ENCODE measurements around the gene HNRNPUL2. TPM values are rescaled to one million over a fixed set of nuclear protein-coding genes. Genes with fewer than 3 reads are reported as not detected.

Gene HNRNPUL2
- total RNA-seq (ENCODE audit: low replicate concordance) = 30.9 and 32.5 TPM in 2 replicates

DNA sequence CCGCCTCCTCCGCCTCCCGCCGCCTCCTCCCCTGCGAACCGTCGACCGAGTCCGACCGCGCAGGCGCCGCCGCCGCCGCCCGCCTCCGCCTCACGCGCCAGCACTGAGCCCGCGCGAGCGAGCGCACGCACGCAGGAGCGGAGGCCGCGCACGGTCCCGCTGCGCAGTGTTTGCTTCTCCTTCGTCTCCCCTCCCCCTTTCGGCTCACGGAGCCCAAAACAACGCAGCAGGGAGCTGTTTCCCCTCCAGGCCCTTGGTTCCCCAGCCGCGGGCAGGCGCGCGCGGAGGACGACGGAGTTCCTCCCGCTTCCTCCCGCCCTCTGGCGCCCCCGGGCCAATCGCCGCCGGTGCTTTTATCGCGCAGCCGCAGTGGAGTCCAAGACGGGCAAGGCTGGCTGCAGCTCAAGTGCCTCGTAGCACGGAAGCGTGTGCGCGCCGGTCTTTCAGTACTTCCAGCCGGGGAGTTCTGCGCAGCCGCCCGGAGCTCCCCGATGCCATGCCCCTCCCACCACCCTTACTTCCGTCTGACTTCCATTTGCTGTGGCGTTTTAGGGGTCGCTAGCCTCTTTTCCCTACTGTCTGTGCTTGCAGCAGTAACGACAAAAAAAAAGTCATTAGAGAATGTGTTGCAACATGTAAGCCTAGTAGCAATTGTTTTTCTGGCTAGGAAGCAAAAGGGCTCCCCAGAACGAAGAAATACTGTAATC lies at the start of gene HNRNPUL2:
Gene HNRNPUL2, minus strand, starts transcription at position 293 of the 707 bp plus-strand sequence. CDS start 301 bp downstream, outside the sequence.
- Mint-ChIP-seq H3K27ac (peak within 1 kb of the TSS; percentile 99), H3K4me3 (peak within 1 kb of the TSS; percentile 93), H3K4me1 (peaks cover 50% of the 10 kb centered on the region), H3K27me3 (ENCODE audit: insufficient read depth, low read depth) (peaks cover 12% of the 10 kb centered on the region), H3K36me3 (peaks cover 26% of the 10 kb centered on the region), H3K9me3 (no peaks in the 10 kb centered on the region)
- no peaks in the 10 kb centered on the region for H3K27me3 ChIP-seq
- H2AFZ ChIP-seq (replicated peaks) = peak within 1 kb of the TSS; percentile 96
- peaks cover 53% of the 10 kb centered on the region for H3F3A ChIP-seq (ENCODE audit: low read depth)
- H3K9ac ChIP-seq = peak within 1 kb of the TSS; percentile 87
- peak within 1 kb of the TSS; percentile 79 for H3K4me3 ChIP-seq
- peaks cover 18% of the 10 kb centered on the region for H3K4me1 ChIP-seq
- TF ChIP-seq EZH2 (IDR thresholded peaks at IDR 0.05) (no peak), EZH2phosphoT487 (IDR thresholded peaks at IDR 0.05) (no peak)
- TF ChIP-seq, protein P1, sequence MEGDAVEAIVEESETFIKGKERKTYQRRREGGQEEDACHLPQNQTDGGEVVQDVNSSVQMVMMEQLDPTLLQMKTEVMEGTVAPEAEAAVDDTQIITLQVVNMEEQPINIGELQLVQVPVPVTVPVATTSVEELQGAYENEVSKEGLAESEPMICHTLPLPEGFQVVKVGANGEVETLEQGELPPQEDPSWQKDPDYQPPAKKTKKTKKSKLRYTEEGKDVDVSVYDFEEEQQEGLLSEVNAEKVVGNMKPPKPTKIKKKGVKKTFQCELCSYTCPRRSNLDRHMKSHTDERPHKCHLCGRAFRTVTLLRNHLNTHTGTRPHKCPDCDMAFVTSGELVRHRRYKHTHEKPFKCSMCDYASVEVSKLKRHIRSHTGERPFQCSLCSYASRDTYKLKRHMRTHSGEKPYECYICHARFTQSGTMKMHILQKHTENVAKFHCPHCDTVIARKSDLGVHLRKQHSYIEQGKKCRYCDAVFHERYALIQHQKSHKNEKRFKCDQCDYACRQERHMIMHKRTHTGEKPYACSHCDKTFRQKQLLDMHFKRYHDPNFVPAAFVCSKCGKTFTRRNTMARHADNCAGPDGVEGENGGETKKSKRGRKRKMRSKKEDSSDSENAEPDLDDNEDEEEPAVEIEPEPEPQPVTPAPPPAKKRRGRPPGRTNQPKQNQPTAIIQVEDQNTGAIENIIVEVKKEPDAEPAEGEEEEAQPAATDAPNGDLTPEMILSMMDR (IDR thresholded peaks at IDR 0.05) = peak; percentile 8
- peaks cover 17% of the 10 kb centered on the region for H3K36me3 ChIP-seq
- no peaks in the 10 kb centered on the region for H3K9me3 ChIP-seq (ENCODE audit: low read depth)
- peak within 1 kb of the TSS; percentile 95 for H3K4me2 ChIP-seq
- H4K20me1 ChIP-seq (ENCODE audit: low read depth) = peaks cover 49% of the 10 kb centered on the region
- peaks cover 86% of the 10 kb centered on the region for H3K79me2 ChIP-seq (ENCODE audit: low read depth)
- H3K27ac ChIP-seq = peak within 1 kb of the TSS; percentile 98
- DNase-seq (ENCODE audit: low spot score) = peak; percentile 100

DNA sequence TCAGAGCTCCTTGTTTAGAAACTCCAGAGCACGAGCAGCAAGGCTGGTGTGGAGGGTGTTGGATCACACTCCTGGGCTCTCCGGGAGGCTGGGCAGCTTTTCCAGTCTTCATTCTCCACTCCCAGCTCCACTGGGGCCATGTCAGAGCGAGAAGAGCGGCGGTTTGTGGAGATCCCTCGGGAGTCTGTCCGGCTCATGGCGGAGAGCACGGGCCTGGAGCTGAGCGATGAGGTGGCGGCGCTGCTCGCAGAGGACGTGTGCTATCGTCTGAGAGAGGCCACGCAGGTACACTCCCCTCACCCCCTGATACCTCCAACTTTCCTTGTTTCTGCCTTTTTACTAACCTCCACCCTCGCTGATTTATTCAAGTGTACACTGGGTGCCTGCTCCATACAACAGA lies 48.4 kb upstream of the HNRNPUL2 start:
- Mint-ChIP-seq H3K4me1 (peaks cover 13% of the 10 kb centered on the region), H3K36me3 (peaks cover 20% of the 10 kb centered on the region), H3K9me3 (no peaks in the 10 kb centered on the region), H3K27ac (no peak overlapping the region), H3K27me3 (ENCODE audit: insufficient read depth, low read depth) (peaks cover 4% of the 10 kb centered on the region), H3K4me3 (no peak overlapping the region)
- Histone ChIP-seq H3K9me3 (ENCODE audit: low read depth) (no peaks in the 10 kb centered on the region), H3K27ac (no peak overlapping the region), H3F3A (ENCODE audit: low read depth) (peaks cover 15% of the 10 kb centered on the region), H3K9ac (no peak overlapping the region), H3K27me3 (no peaks in the 10 kb centered on the region), H3K4me1 (peaks cover 8% of the 10 kb centered on the region), H3K4me2 (no peak overlapping the region), H3K4me3 (no peak overlapping the region), H2AFZ (replicated peaks) (no peak overlapping the region), H3K36me3 (no peaks in the 10 kb centered on the region), H3K79me2 (ENCODE audit: low read depth) (peaks cover 32% of the 10 kb centered on the region), H4K20me1 (ENCODE audit: low read depth) (no peaks in the 10 kb centered on the region)
- DNase-seq (ENCODE audit: low spot score) = no peak
- no peak for TF ChIP-seq EZH2phosphoT487 (IDR thresholded peaks at IDR 0.05)
- TF ChIP-seq EZH2 (IDR thresholded peaks at IDR 0.05) = no peak
- TF ChIP-seq, protein P1 (IDR thresholded peaks at IDR 0.05) = no peak

DNA sequence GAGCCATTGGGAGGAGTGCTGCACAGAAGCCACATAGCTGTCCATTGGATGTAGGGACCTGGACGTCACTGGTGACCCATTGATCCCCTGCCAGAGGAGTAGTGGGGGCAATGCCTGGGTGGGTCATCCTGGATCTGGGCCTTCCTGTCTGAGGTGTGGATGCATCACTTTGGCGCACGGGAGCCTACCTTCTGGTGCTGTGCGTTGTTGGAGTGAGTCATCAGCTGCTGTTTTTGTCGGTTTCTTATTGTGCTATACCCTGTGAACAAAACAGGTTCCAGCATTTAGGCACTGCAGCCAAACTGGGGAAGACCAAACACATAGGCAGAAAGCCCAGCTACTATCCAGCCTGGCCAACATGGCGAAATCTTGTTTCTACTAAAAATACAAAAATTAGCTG lies 47.1 kb upstream of the HNRNPUL2 start:
- H3K4me3 ChIP-seq = no peak overlapping the region
- H3K4me1 Mint-ChIP-seq = peaks cover 26% of the 10 kb centered on the region
- peaks cover 27% of the 10 kb centered on the region for H3F3A ChIP-seq (ENCODE audit: low read depth)
- no peaks in the 10 kb centered on the region for H3K27me3 ChIP-seq
- peaks cover 11% of the 10 kb centered on the region for H3K4me1 ChIP-seq
- H3K36me3 Mint-ChIP-seq = peaks cover 20% of the 10 kb centered on the region
- H3K4me2 ChIP-seq = no peak overlapping the region
- no peaks in the 10 kb centered on the region for H4K20me1 ChIP-seq (ENCODE audit: low read depth)
- no peaks in the 10 kb centered on the region for H3K36me3 ChIP-seq
- no peak overlapping the region for H3K27ac Mint-ChIP-seq
- H3K9me3 Mint-ChIP-seq = no peaks in the 10 kb centered on the region
- no peak for DNase-seq (ENCODE audit: low spot score)
- TF ChIP-seq EZH2 (IDR thresholded peaks at IDR 0.05) = no peak
- TF ChIP-seq, protein P1 (IDR thresholded peaks at IDR 0.05) = no peak
- no peak for TF ChIP-seq EZH2phosphoT487 (IDR thresholded peaks at IDR 0.05)
- no peak overlapping the region for H3K9ac ChIP-seq
- H3K27ac ChIP-seq = no peak overlapping the region
- H3K79me2 ChIP-seq (ENCODE audit: low read depth) = peaks cover 32% of the 10 kb centered on the region
- no peaks in the 10 kb centered on the region for H3K9me3 ChIP-seq (ENCODE audit: low read depth)
- no peak overlapping the region for H2AFZ ChIP-seq (replicated peaks)
- H3K27me3 Mint-ChIP-seq (ENCODE audit: insufficient read depth, low read depth) = peaks cover 6% of the 10 kb centered on the region
- H3K4me3 Mint-ChIP-seq = no peak overlapping the region

Measured in neural progenitor cell (in vitro differentiated cells).